ENCODE measurements around the gene CDH15. TPM values are rescaled to one million over a fixed set of nuclear protein-coding genes. Genes with fewer than 3 reads are reported as not detected.

The CDH15 gene
- total RNA-seq, 1 donor: not detected

- Histone ChIP-seq H3K9me3 (ENCODE audit: low read depth, low read length) (no peaks in the 10 kb centered on the region), H3K4me3 (ENCODE audit: low read length) (no peak overlapping the region), H3K27me3 (ENCODE audit: insufficient read depth, low read length) (peaks cover 39% of the 10 kb centered on the region), H3K4me1 (ENCODE audit: insufficient read depth, low read length) (peaks cover 14% of the 10 kb centered on the region)
Measured at GRCh38 chr16:89200850-89201411, 29.4 kb downstream of the CDH15 start.

GRCh38 chr16:89201439-89202377, 30.2 kb downstream of the CDH15 start:
- peaks cover 39% of the 10 kb centered on the region for H3K27me3 ChIP-seq (ENCODE audit: insufficient read depth, low read length)
- peaks cover 14% of the 10 kb centered on the region for H3K4me1 ChIP-seq (ENCODE audit: insufficient read depth, low read length)
- no peak overlapping the region for H3K4me3 ChIP-seq (ENCODE audit: low read length)
- H3K9me3 ChIP-seq (ENCODE audit: low read depth, low read length): no peaks in the 10 kb centered on the region

GRCh38 chr16:89202422-89203215, 31.1 kb downstream of the CDH15 start:
- Histone ChIP-seq H3K4me3 (ENCODE audit: low read length) (no peak overlapping the region), H3K9me3 (ENCODE audit: low read depth, low read length) (no peaks in the 10 kb centered on the region), H3K27me3 (ENCODE audit: insufficient read depth, low read length) (peaks cover 39% of the 10 kb centered on the region), H3K4me1 (ENCODE audit: insufficient read depth, low read length) (peaks cover 14% of the 10 kb centered on the region)

- no peak overlapping the region for H3K4me3 ChIP-seq (ENCODE audit: low read length)
- H3K4me1 ChIP-seq (ENCODE audit: insufficient read depth, low read length): no peaks in the 10 kb centered on the region
- H3K9me3 ChIP-seq (ENCODE audit: low read depth, low read length): no peaks in the 10 kb centered on the region
- H3K27me3 ChIP-seq (ENCODE audit: insufficient read depth, low read length): peaks cover 19% of the 10 kb centered on the region
Measured at GRCh38 chr16:89207993-89208392, 36.4 kb downstream of the CDH15 start.

GRCh38 chr16:89209522-89210044, 38.0 kb downstream of the CDH15 start:
- Histone ChIP-seq H3K27me3 (ENCODE audit: insufficient read depth, low read length) (peaks cover 3% of the 10 kb centered on the region), H3K9me3 (ENCODE audit: low read depth, low read length) (no peaks in the 10 kb centered on the region), H3K4me3 (ENCODE audit: low read length) (no peak overlapping the region), H3K4me1 (ENCODE audit: insufficient read depth, low read length) (no peaks in the 10 kb centered on the region)

GRCh38 chr16:89210165-89210903, 38.8 kb downstream of the CDH15 start:
- Histone ChIP-seq H3K4me3 (ENCODE audit: low read length) (no peak overlapping the region), H3K4me1 (ENCODE audit: insufficient read depth, low read length) (no peaks in the 10 kb centered on the region), H3K27me3 (ENCODE audit: insufficient read depth, low read length) (no peaks in the 10 kb centered on the region), H3K9me3 (ENCODE audit: low read depth, low read length) (no peaks in the 10 kb centered on the region)

GRCh38 chr16:89210904-89211515, 39.5 kb downstream of the CDH15 start:
- no peak overlapping the region for H3K4me3 ChIP-seq (ENCODE audit: low read length)
- H3K27me3 ChIP-seq (ENCODE audit: insufficient read depth, low read length): no peaks in the 10 kb centered on the region
- H3K4me1 ChIP-seq (ENCODE audit: insufficient read depth, low read length): peaks cover under 1% of the 10 kb centered on the region
- no peaks in the 10 kb centered on the region for H3K9me3 ChIP-seq (ENCODE audit: low read depth, low read length)

GRCh38 chr16:89216315-89217137, 45.0 kb downstream of the CDH15 start:
- Histone ChIP-seq H3K27me3 (ENCODE audit: insufficient read depth, low read length) (no peaks in the 10 kb centered on the region), H3K9me3 (ENCODE audit: low read depth, low read length) (no peaks in the 10 kb centered on the region), H3K4me1 (ENCODE audit: insufficient read depth, low read length) (peaks cover 20% of the 10 kb centered on the region), H3K4me3 (ENCODE audit: low read length) (peak overlapping the region; percentile 83)

GRCh38 chr16:89217138-89217387, 45.5 kb downstream of the CDH15 start:
- H3K27me3 ChIP-seq (ENCODE audit: insufficient read depth, low read length): no peaks in the 10 kb centered on the region
- H3K4me3 ChIP-seq (ENCODE audit: low read length): peak overlapping the region; percentile 83
- peaks cover 20% of the 10 kb centered on the region for H3K4me1 ChIP-seq (ENCODE audit: insufficient read depth, low read length)
- no peaks in the 10 kb centered on the region for H3K9me3 ChIP-seq (ENCODE audit: low read depth, low read length)

- Histone ChIP-seq H3K4me1 (ENCODE audit: insufficient read depth, low read length) (peaks cover 20% of the 10 kb centered on the region), H3K27me3 (ENCODE audit: insufficient read depth, low read length) (no peaks in the 10 kb centered on the region), H3K4me3 (ENCODE audit: low read length) (peak within 1 kb of the TSS; percentile 83)
Measured at GRCh38 chr16:89217388-89218191, 46.0 kb downstream of the CDH15 start, which contains the start of gene ZNF778. ZNF778 (plus strand) TSS chr16:89217703; CDS start chr16:89221128, 3,425 bp downstream.

GRCh38 chr16:89219365-89219764, 47.8 kb downstream of the CDH15 start:
- no peak overlapping the region for H3K4me3 ChIP-seq (ENCODE audit: low read length)
- peaks cover 20% of the 10 kb centered on the region for H3K4me1 ChIP-seq (ENCODE audit: insufficient read depth, low read length)
- no peaks in the 10 kb centered on the region for H3K27me3 ChIP-seq (ENCODE audit: insufficient read depth, low read length)
- H3K9me3 ChIP-seq (ENCODE audit: low read depth, low read length): no peaks in the 10 kb centered on the region

More at GRCh38 chr16:89217388-89218191, 46.0 kb downstream of the CDH15 start, which contains the start of gene ZNF778:
- no peaks in the 10 kb centered on the region for H3K9me3 ChIP-seq (ENCODE audit: low read depth, low read length)

- Histone ChIP-seq H3K4me1 (ENCODE audit: insufficient read depth, low read length) (peaks cover 14% of the 10 kb centered on the region), H3K4me3 (ENCODE audit: low read length) (no peak overlapping the region), H3K9me3 (ENCODE audit: low read depth, low read length) (no peaks in the 10 kb centered on the region), H3K27me3 (ENCODE audit: insufficient read depth, low read length) (no peaks in the 10 kb centered on the region)
Measured at GRCh38 chr16:89221604-89222003, 50.1 kb downstream of the CDH15 start.

GRCh38 chr16:89222931-89223330, 51.4 kb downstream of the CDH15 start:
- Histone ChIP-seq H3K9me3 (ENCODE audit: low read depth, low read length) (peaks cover 13% of the 10 kb centered on the region), H3K4me1 (ENCODE audit: insufficient read depth, low read length) (peaks cover 5% of the 10 kb centered on the region), H3K27me3 (ENCODE audit: insufficient read depth, low read length) (no peaks in the 10 kb centered on the region), H3K4me3 (ENCODE audit: low read length) (no peak overlapping the region)

All from mononuclear cell (primary cell).